GM19467 (cell line): ENCODE data around the gene APBB2.
"Not testable (repeated sequence)": the region's sequence is repeated elsewhere in the genome, so short reads cannot be mapped to it uniquely, and the experiment has no call there.

ENCODE experiments used
- ATAC-seq: cut with Tn5 transposase; IDR thresholded peaks from one replicate; pipeline ENCODE4 v1.9.1; 2021; ENCODE audit warnings: mild to moderate bottlenecking, moderate library complexity; ENCODE audit not compliant: unreplicated experiment

Gene APBB2

DNA sequence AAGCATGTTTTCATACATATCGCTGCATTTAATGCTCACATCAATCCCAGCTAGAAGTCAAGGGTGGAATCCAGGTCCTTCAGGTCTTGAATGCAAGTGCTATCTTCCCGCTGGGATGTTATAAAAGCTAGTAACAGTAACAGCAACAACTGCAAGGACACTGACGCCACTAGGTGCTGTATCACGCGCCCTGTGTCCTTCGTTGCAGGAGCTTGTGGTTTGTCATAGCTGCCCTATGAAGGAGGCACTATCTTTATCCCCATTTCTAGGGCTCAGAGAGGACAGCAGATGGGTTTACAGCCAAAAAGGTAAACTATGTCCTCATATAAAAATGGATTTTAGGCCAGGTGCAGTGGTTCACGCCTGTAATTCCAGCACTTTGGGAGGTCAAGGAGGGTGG is 261.7 kb downstream of the APBB2 start:
- ATAC-seq, result no peak

DNA sequence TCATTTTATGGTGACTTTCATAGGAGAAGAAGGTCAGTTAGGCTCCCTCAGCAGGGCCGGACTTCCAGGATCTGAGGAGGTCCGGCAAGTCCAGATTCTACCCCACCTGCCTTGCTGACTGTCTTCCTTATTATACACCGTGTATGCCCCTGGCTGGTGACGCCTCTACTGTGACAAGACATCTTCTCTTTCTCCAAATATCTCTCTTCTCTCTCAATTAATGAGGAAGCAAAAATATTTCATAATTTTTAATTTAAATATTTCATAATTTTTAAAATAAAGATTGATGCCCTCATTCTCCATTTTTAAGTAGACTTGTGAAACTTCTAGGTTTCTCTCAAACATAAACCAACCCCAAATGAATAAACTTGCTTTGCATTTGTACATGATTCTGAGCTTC is 262.1 kb downstream of the APBB2 start:
- ATAC-seq, result no peak

DNA sequence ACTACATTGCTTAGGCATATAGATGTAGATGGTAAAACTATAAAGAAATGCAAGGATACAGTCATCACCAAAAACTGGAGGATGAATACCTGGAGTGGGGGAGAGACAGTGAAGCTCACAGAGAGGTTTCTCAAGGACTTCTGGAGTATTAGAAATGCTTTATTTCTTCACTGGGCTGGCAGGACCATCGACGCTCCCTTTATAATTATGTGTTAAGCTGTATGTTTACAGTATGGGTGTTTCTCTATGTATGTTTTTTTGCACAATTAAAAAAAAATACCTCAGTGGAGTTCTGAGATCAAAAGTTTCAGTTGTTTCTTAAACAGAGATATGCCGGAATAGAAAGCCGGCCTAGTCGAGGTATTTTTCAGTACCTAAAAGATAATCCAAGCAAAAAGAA is 263.3 kb downstream of the APBB2 start:
- ATAC-seq, result no peak

DNA sequence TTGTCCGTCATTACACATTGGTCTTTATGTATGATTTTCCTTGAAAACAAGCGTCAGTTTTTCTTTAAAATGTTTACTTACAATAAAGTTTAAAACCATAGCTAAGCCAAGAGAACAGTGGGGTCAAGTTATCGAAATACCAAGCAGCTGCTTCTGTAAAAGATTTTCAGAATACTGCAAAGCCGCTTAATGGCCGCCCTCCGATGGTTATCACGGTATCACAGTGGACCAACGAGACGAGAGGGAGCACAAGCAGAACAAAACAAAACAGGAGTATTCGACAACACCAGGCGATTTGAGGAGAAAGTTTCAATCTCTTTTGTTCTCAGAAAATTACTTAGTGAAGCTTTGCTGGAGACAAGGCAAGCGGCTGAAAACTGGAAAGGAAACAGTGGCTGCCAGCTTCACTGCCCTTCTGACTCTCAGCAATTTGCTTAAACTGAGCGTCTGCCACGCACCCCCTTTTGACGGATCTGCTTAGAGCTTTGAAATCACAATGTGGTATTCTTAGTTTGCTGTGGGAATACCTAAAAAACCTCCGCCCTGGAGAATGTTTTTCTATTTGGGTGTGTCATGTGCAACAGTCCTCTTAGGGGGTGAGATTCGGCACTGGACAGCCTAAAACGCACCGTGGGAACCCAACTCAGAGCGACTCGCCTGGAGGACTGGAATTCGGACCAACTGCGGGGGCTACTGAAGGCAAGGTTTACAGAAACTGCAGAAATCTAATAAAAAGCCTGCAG is 264.8 kb downstream of the APBB2 start:
- ATAC-seq, result no peak

DNA sequence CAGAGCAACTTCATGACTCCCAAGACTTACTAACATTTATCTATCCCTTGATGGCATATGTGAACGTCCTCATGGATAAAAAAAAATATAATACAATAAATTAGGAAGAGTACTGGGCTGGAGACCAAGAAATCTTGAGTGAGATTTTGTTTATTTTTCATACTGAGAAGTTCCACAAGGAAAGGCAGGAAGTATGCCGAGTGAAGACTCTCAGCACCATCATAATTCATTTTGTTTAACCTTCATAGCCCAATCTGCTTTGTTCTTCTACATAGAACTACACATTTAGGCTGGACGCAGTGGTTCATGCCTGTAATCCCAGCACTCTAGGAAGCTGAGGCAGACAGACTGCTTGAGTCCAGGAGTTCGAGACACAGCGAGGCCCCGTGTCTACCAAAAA is 266.3 kb downstream of the APBB2 start:
- ATAC-seq, result no peak

DNA sequence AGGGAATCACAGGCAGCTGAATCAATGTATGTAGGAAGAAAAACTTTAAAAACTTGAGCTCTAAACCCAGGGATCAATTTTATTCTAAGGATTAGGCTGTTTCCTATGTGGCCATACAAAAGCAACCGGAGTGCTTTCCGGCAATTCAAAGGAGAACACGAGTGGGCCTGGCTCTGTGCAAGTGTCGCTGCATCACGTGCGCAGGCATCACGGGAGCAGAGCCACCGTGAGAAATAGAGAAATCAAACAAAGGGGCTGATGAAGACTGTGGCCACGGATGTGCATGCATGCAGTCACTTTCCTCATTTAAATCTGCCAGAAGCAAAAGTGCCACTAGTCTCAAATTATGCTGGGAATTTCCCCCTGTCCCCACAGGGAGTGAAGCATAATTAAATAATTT is 267.7 kb downstream of the APBB2 start:
- ATAC-seq, result no peak

DNA sequence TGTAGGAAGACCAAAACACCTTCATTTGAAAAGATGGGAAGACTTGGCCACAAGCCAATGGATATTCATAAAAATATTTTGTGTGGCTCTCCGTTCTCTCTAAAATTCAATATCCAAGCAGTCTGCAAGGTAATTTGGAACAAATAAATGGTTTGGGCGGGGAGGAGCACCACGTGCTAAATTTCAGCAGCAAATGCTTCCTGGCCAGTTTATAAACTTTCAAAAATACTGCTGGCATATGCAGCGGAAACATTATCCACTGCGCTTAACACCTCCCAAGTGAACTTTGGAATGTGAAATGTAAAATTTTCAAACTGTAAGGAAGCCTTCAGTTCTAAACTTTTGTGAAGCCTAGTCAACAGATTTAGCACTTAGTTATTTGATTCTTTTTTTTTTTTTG is 273.6 kb downstream of the APBB2 start:
- ATAC-seq, result no peak

DNA sequence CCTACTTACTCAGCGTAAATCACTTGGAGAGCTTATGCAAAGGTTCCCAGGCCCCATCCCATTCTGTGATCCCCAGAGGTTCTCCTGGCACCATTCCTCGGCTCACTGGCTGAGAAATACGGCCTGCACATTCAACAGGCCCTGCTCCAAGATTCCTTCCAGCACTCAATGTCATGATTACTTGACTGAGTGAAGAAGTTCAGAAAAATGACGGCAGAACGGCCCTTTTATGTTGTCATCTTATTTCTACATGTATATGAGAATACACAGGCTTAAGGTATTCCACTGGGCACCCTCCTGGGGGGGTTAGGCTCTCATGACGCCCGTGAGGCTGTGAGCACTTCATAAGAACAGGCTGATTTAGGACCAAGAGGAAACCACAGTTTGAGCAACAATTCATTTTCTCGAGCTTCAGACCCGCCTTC is 274.0 kb downstream of the APBB2 start:
- ATAC-seq, result no peak

DNA sequence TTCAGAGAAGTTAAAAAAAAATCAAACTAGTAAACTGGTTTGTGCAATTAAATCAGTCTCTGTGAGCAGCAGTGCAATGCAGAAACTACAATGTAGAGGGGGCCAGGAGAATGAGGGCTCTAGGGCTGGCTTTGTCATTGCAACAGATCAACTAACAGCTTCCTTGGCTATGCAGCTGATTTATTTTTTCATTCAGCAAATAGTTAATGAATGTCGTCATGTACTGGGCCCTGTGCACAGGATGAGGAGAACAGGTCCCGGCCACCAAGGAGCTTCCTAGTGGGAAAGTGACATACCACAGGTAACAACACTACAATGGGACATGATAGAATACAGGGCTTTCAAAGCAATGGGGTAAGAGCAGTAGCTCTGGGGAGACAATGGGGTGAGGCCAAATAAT is 274.5 kb downstream of the APBB2 start:
- no peak for ATAC-seq

DNA sequence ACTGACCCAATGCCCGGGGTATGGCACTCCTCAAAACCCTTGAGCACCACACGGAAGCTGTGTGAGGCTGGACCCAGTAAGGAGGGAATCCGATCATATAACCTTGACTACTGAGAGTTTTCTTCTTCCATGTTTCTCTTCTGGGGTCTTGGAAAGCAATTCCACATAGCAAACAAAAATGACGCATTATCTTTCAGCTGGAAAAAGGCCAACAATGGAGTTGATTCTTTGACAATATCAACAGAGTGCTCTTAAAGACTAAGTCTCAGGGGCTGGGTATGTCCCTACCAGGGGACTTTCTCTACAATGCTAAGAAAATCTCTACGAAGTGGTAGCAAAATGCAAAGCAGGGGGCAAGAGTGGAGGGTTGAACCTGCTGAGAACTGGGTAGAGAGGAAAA is 276.0 kb downstream of the APBB2 start:
- no peak for ATAC-seq

DNA sequence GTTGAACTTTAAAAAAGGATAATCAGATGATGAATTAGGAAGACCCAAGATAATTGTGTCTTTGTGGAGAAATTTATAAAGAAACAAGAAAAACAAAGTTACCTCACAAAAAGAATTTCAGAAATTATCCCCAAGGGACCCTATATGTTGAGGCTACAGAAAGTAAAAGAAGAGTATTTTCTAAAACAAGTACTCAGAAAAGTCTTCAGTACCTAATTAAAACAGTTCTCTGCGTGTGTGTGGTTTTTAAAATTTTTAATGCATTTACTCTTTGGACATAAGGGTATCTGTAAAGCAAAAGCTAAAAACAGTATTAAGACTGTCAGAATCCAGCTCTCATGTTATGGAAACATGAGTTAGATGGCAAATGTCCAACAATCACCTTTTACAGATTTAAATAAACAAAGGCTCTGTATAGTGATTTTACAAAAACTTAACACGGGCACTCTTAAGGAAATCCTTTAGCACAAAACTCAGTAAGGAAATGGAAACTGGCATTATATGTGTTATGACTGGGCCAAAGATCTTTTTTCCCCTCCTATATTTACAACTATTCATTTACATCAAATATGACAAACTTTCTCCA is 277.1 kb downstream of the APBB2 start:
- no peak for ATAC-seq

DNA sequence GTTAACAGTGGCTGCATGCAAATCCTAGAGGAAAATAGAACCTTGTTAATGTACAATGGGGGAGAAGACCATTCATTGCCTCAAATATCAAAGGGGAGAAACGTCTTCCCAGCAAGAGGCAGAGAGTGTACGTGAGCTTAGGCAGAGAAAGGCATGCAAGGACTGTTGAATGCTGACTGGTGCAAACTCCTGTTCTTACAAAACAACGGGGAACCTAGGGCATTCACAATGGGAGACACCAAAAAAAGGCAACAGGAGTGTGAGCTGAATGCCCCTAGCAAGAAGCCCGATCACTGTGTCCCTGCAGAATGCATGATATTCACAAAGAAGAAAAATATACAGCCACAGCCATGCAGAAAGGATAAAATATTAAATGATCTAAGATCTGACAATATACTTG is 279.7 kb downstream of the APBB2 start:
- no peak for ATAC-seq

DNA sequence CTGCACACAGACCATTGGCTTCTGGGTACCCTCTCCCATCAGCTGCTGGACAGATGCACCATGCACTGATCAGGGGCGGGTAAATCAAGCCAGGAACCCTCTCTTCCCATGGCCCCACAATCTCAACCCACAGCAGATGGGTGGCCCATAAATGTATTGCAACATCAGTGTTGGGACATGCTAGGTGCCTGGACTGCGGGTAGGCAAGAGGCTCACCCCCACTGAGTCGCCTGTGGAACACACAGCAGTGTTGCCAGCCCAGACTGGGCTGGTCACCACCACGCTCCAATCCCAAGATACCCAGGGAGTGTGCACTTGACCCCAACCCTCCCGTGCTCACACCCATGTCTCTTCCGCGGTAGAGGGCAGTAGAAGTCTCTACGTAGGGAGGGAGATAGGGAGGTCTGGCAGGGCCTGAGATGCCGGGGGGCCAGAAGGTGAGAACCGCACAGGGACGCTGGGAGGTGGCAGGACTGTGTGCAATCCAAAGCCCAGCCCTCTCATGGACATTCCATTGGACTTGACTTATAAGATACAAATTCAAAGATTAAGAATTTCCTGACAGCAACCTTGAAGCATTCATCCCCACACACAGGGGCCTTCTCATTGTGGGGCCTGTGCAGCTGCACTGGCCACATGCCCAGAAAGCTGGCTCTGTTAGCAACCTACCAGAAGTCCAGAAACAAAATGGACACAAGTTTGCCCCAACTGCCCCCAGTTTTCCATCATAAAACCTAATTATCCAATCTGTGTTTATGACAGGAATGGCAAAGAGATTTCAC is 280.9 kb downstream of the APBB2 start:
- no peak for ATAC-seq

DNA sequence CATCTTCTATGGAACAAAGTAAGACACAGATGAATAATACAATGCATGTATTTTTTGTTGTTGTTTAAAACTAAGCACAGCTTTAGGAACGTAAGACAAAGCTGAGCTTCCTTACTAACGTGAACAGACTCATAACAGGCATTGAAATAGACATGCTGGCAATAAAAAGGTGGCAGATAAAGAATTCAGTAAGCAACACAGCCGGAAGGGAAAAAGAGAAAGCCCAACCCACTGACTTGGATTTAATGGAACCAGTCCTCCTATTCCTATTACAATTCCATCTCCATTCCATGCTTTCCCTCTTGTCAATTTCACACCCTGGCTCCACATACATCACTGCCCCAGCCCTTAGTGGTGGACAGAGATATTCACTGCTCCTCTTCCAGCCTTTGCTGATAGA is 282.5 kb downstream of the APBB2 start:
- no peak for ATAC-seq

DNA sequence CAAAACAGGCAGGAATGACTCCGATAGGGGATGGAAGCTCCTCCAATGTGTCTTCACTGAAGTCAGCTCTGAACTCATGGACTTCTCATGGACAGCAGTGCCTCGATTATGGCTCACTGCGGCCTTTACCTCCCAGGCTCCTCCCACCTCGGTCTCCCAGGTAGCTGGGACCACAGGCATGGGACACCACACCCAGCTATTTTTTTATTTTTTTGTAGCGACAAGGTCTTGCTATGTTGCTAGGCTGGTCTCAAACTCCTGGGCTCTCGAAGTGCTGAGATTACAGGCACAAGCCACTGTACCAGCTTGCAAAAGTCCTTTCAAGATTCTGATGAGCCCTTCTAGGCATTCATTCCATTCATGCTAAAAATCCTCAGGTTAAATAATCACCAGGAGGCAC is 283.1 kb downstream of the APBB2 start:
- no peak for ATAC-seq

DNA sequence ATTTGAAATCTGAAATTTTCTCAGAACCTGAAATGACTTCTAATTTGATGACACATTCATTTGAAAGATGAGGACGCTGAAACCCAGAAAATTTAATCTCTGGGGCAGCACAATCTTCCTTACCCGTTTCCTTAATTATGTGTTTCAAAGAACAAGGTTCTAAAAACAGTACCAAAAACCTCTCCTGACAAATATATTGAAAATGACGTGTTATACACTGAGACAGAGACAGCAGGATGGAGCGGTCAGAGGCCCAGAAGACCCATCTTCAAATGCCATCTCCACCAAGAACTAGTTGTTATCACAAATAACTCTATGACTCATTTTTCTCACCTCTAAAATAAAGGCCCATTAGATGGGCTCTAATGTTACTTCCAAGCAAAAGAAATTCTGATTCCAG is 287.3 kb downstream of the APBB2 start:
- ATAC-seq, result no peak

DNA sequence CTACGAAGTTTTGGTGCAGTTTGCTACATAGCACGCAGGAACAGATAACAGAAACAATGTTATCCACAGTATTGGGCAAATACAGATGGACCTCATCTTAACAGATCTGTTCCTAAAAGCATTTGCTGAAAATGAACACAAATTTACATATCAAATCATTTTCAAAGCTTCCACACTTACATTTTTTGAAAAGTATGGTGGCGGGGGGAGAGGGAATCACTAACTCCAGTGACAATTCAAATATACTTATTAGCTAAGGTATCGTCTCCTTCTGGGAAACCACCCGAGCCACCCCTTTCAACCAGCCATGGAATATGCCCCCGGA is 289.6 kb downstream of the APBB2 start:
- no peak for ATAC-seq

DNA sequence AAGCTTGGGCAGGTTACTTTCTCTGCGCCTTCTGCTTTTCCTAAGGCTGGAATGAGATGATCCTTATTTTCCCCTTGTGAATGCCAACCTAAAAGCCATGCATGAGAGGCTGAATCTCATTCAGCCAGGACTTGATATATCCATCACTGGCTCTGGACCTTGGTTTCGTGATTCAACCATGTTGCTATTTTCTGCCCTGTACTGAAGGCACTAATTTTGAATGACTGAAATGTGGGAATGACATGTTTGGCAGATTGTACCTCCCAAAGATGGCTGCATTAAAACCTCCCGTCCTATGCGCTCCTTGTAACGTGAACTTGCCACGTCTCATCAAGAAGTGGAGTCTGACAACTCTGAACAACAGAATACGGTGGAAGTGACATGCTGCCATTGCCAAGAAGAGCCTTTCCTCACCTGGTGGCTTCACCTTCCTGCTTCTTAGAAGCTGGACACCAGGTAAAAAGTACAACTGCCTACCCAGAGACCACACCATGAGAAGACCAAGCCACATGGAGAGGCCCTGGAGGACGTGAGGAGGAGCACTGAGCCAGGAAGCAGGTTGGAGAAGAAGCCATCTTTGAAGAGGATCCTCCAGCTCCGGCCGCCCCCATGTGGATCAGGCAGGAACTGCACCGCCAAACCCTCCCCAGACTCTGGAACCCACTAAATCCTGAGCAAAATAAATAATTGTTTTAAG is 290.1 kb downstream of the APBB2 start:
- peak; percentile 70 for ATAC-seq

DNA sequence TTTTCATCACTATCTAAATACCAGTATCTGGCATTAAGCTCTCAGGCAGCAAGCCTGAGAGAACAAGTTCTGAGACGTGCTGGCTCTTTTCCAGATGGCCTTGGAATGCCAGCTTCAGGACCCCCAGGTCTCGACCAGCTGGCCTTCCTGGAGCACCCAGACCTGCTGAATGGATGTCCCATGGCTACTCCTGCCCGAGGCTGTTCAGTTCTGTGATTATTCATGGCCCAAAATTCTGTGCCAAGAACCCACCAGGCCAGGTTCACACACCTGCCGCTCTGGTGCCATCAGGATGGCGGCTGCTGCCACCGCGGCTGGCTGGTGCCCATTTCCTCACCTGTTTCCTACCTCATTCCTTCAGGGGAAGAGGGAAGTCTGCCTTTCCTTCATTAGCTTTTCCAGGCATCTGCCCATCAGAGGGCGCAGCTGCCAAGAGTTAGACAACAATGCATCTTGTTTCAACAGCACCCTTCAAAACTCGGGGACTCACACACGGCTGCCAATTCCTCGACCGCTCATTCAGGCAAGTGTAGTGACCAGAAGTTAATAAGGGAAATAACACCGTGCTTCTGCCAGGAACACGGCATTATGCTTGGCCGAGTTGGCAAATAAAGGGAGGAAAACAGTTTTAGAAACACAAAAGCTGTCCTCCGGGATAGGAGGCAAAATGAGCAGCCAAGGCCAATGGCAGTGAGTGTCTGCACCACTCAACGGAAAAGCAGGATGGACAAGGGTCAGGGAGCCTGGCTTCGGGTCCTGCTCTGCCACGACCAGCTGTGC is 290.8 kb downstream of the APBB2 start:
- ATAC-seq, result no peak

DNA sequence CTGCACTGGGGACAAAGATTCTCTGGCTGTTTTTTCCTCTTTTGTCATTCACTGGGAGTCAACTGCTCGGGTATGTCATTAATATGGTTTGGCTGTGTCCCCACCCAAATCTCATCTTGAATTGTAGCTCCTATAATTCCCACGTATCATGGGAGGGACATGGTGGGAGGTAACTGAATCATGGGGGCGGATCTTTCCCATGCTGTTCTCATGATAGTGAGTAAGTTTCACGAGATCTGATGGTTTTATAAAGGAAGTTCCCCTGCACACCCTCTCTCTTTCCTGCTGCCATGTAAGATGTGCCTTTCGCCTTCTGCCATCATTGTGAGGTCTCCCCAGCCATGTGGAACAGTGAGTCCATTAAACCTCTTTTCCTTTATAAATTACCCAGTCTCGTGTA is 294.4 kb downstream of the APBB2 start:
- not testable (repeated sequence) for ATAC-seq

DNA sequence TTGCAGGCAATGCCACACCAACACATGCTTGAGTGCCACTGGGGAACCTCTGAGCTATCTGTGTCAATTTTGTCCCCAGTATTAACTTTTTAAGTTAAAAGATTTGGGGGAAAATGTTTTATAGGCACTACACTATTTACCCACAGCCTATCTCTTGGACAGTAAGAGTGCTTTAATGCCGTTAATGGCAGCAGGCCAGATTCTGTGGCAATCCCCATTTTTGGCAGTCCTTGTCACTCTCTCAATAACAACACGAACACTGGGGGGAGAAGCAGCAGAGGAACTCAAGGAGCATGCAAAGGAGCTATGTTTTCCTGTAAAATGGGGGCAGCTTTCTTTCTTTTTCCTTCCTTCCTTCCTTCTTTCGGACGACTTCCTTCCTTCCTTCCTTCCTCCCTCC is 296.0 kb downstream of the APBB2 start:
- no peak for ATAC-seq
